Neural crest cell (in vitro differentiated cells): ENCODE results near the gene SLC9A3. TPM values are rescaled to one million over a fixed set of nuclear protein-coding genes. Genes with fewer than 3 reads are reported as not detected.

Source experiments
- DNase-seq: peaks from one replicate; pipeline ENCODE4 v3.0.0; 2021; ENCODE audit warnings: low read depth, mixed read lengths, low spot score
- H3K27ac Mint-ChIP-seq: one replicate; pipeline ENCODE4 v1.8.0; 2021; ENCODE audit warnings: mild to moderate bottlenecking, mixed read lengths; ENCODE audit not compliant: unreplicated experiment
- H3K27me3 Mint-ChIP-seq: 2 replicates; pipeline ENCODE4 v1.8.0; 2021; ENCODE audit warnings: low read depth, mild to moderate bottlenecking, mixed read lengths
- H3K36me3 Mint-ChIP-seq: 2 replicates; pipeline ENCODE4 v1.8.0; 2021; ENCODE audit warnings: low read depth, mild to moderate bottlenecking, mixed read lengths
- H3K4me1 Mint-ChIP-seq: 2 replicates; pipeline ENCODE4 v1.8.0; 2021; ENCODE audit warnings: mixed read lengths
- H3K4me3 Mint-ChIP-seq: one replicate; pipeline ENCODE4 v1.8.0; 2021; ENCODE audit warnings: mild to moderate bottlenecking, mixed read lengths
- H3K9me3 Mint-ChIP-seq: 2 replicates; pipeline ENCODE4 v1.8.0; 2021; ENCODE audit warnings: mixed read lengths
- total RNA-seq: library from RNA; stranded (reverse); gene quantifications from 2 replicates; pipeline ENCODE4 v1.2.1, GENCODE V29; 2021
- TF ChIP-seq, protein P1 (sequence below): fragments of 200-600 bp; sonication (generic); conservative IDR thresholded peaks from 2 replicates; pipeline ENCODE4 v1.5.0; 2021; ENCODE audit warnings: antibody characterized with exemption, mild to moderate bottlenecking

SLC9A3 gene
- total RNA-seq, 1 donor from 2014 or later = 1.5 TPM

DNA sequence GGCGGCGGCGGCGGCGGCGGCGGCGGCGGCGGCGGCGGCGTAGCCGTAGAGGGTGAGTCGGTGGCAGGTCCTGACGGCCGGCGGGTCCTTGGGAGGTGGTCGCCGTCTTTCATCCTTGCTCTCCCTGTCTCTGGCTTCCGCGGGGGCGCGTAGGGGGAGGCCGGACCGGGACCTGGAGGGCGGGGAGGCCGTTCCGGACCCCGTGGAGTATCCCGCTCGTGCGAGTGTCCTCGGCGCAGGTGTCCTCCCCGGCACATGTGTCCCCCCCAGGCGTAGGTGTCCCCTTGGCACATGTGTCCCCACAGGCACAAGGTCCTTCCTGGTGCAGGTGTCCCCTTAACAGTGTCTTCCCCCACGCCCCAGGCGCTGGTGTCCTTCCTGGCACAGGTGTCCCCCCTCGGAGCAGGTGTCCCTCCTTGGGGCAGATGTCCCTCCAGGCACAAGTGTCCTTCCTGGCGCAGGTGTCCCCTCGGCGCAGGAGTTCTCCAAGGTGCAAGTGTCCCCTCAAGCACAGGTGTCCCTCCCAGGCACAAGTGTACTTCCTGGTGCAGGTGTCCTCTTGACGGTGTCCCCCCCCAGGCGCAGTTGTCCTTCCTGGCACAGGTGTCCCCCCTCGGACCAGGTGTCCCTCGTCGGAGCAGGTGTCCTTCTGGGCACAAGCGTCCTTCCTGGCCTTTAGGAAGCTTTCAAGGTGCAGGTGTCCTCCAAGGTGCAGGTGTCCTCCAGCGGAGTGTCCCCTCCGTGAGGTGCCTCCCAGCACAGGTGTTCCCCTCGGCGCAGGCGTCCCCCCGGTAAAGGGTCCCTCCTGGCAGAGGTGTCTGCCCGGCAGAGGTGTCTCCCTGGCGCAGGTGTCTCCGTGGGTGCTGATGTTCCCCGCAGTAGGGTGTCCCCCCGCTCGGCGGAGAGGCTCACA, 80.8 kb downstream of the SLC9A3 start:
- Mint-ChIP-seq H3K27me3 (no peaks in the 10 kb centered on the region), H3K27ac (peak overlapping the region; percentile 12), H3K4me3 (peak overlapping the region; percentile 90), H3K36me3 (peaks cover 10% of the 10 kb centered on the region), H3K4me1 (peaks cover 27% of the 10 kb centered on the region), H3K9me3 (no peaks in the 10 kb centered on the region)
- TF ChIP-seq, protein P1, sequence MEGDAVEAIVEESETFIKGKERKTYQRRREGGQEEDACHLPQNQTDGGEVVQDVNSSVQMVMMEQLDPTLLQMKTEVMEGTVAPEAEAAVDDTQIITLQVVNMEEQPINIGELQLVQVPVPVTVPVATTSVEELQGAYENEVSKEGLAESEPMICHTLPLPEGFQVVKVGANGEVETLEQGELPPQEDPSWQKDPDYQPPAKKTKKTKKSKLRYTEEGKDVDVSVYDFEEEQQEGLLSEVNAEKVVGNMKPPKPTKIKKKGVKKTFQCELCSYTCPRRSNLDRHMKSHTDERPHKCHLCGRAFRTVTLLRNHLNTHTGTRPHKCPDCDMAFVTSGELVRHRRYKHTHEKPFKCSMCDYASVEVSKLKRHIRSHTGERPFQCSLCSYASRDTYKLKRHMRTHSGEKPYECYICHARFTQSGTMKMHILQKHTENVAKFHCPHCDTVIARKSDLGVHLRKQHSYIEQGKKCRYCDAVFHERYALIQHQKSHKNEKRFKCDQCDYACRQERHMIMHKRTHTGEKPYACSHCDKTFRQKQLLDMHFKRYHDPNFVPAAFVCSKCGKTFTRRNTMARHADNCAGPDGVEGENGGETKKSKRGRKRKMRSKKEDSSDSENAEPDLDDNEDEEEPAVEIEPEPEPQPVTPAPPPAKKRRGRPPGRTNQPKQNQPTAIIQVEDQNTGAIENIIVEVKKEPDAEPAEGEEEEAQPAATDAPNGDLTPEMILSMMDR = no peak
- DNase-seq = no peak

DNA sequence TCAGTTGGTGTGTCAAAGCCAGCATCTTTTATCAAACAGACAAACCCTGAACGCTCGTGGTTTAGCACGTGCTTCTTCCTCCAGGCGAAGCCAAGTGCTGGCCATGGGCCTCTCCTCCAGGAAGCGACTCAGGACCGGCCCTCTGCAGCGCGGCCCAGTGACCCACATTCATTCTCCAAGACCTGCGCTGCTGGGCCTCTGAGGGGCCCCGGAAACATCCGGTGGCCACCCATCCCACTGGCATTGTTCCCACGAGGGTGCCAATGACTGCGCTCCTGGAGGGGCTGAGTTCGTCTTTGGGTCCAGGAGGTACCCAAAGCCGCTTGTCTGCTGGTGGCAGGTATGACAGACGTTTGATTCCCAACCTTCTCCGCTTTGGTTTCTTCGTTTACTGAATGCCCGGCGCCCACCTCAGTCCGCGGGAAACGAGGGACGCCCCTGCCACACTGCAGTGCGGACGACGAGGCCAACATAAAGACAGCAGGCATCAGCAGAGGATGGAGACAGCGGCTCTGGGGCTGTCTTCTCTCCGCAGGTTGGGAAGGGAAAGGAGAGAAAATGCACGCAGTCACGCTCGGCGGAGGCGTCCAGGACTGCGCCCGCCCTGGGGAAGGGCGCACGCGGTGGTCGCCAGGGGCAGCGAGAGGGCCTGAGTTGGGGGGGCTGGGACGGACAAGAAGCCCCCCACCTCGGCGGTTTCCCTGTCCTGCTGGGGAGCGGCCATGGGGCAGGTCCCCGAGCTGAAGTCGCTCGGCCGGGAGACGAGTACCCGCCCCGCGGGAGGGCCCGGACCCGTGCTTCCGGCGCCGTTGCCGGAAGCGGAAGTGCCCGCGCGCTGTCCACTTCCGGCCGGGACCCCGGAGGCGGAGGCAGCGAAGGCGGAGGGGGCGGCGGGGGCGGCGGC, 81.7 kb downstream of the SLC9A3 start, which contains the start of gene EXOC3:
TSS of gene EXOC3 (plus strand) at position 842 of the 904 bp plus-strand sequence. CDS start 3,030 bp downstream, outside the sequence.
- H3K27me3 Mint-ChIP-seq = no peaks in the 10 kb centered on the region
- H3K4me1 Mint-ChIP-seq = peaks cover 27% of the 10 kb centered on the region
- peak within 1 kb of the TSS; percentile 95 for H3K27ac Mint-ChIP-seq
- TF ChIP-seq, protein P1 = no peak
- DNase-seq = peak; percentile 70
- peak within 1 kb of the TSS; percentile 96 for H3K4me3 Mint-ChIP-seq
- peaks cover 4% of the 10 kb centered on the region for H3K36me3 Mint-ChIP-seq
- H3K9me3 Mint-ChIP-seq = no peaks in the 10 kb centered on the region

DNA sequence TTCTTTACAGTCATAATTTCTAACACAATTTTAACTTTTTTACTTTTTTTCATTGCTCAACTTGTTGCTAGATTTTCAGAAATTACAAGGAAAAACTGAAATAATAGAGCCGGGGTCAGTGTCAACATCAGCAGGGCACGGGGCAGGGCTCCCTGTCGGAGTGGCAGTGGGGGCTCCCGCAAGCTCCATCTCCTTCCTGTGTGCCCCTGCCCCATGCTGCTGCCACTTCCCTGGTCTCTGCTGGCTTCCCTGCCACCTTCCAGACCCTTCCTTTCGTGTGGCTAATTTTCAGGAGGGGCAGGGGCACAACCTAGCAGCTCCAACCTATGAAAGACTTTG, 82.3 kb downstream of the SLC9A3 start:
- Mint-ChIP-seq H3K4me1 (peaks cover 27% of the 10 kb centered on the region), H3K27ac (no peak overlapping the region), H3K27me3 (no peaks in the 10 kb centered on the region), H3K9me3 (no peaks in the 10 kb centered on the region), H3K36me3 (peaks cover 4% of the 10 kb centered on the region), H3K4me3 (peak overlapping the region; percentile 96)
- no peak for DNase-seq
- TF ChIP-seq, protein P1 = no peak

DNA sequence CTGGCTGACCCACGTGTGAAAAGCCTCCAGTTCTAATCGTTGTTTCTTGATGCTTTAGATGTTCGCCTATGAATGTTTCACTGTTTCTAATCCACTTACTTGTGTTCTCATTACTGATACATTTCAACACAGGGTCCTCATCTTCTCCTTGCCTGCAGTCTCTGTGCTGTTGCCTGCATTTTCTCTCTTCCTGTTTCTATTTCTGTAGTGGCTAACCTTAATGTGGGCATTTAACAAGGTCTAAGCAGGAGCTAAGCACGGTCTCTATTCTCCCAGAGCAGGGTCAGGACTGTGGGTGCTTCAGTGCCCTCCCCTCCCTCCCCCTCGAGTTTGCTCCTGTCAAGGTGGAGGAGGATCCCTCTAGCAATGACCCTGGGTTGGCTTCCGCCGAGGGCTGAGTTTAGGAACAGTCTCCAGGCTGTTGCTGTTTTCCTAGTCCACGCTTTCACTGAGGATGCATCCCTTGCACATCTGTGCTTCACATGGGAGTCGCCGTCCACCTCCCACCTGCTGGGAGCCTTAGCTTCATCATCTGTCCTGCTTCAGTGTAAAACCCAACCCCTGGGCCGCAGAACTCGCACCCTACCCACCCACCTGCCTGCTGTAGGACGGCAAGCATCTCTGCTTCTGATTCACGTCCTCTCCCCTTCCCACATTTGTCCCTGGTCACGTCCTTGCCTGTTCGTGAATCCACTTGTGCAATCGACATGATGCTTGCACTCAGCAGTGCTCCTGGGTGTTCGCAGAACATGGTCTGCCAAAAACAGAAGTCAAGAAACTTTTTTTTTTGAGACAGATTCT, 83.6 kb downstream of the SLC9A3 start:
- no peaks in the 10 kb centered on the region for H3K27me3 Mint-ChIP-seq
- no peaks in the 10 kb centered on the region for H3K36me3 Mint-ChIP-seq
- TF ChIP-seq, protein P1 = no peak
- H3K4me3 Mint-ChIP-seq = peak overlapping the region; percentile 58
- H3K4me1 Mint-ChIP-seq = peaks cover 23% of the 10 kb centered on the region
- H3K9me3 Mint-ChIP-seq = no peaks in the 10 kb centered on the region
- no peak overlapping the region for H3K27ac Mint-ChIP-seq
- DNase-seq = no peak

DNA sequence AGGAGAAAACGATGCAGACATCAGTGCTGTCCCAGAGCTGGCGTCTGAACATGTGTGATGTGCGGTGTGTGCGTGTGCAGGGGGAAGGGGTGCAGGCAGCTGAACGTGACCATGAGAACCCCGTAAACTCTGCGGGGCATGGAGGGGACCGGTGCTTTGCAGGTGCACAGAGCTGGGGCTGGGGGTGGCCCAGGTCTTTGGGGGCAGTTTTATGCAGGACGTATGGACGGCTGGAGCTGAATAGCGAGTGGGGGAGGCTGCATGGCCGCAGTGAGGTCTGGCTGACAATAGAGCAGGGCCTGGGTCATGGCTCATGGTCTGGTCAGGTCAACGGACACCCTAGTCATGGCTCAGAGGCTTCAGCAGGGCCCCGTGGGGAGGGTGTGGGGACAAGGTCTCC, 84.6 kb downstream of the SLC9A3 start:
- no peaks in the 10 kb centered on the region for H3K27me3 Mint-ChIP-seq

More for the DNA sequence above, 84.6 kb downstream of the SLC9A3 start:
- peaks cover 18% of the 10 kb centered on the region for H3K4me1 Mint-ChIP-seq
- H3K4me3 Mint-ChIP-seq = peak overlapping the region; percentile 36
- H3K9me3 Mint-ChIP-seq = no peaks in the 10 kb centered on the region
- TF ChIP-seq, protein P1 = no peak
- no peaks in the 10 kb centered on the region for H3K36me3 Mint-ChIP-seq
- DNase-seq = no peak
- no peak overlapping the region for H3K27ac Mint-ChIP-seq
